Liver (tissue), 9 donors: ENCODE measurements around the gene THAP3. TPM values are rescaled to one million over a fixed set of nuclear protein-coding genes. Genes with fewer than 3 reads are reported as not detected.

Experiments used
- DNase-seq: peaks from one replicate; pipeline ENCODE4 v3.0.0-alpha.2; 2017; ENCODE audit warnings: low spot score
- H3K27ac ChIP-seq, 2 donors: one replicate each; pipeline ENCODE4 v1.7.0; 2013; ENCODE audit warnings: inconsistent platforms in 2 of 2, low read length in 2 of 2, control low read depth in 1 of 2, low read depth in 1 of 2, mild to moderate bottlenecking in 1 of 2
- H3K27me3 ChIP-seq, 4 donors: one replicate each; pipeline versions ENCODE4 v1.6.1 to v1.7.0; 2013; ENCODE audit warnings: low read length in 3 of 4, inconsistent platforms in 1 of 4, mild to moderate bottlenecking in 1 of 4, moderate library complexity in 1 of 4; ENCODE audit not compliant: control insufficient read depth in 4 of 4, insufficient read depth in 4 of 4
- H3K36me3 ChIP-seq, 4 donors: one replicate each; pipeline versions ENCODE4 v1.6.1 to v1.7.0; 2013; ENCODE audit warnings: low read length in 3 of 4, mild to moderate bottlenecking in 3 of 4, low read depth in 1 of 4, moderate library complexity in 1 of 4; ENCODE audit not compliant: control insufficient read depth in 4 of 4, insufficient read depth in 3 of 4
- H3K4me1 ChIP-seq, 4 donors: one replicate each; pipeline versions ENCODE4 v1.6.1 to v1.7.0; 2013; ENCODE audit warnings: low read length in 3 of 4, mild to moderate bottlenecking in 3 of 4, moderate library complexity in 1 of 4; ENCODE audit not compliant: control insufficient read depth in 4 of 4, insufficient read depth in 4 of 4
- H3K4me3 ChIP-seq, 3 donors: one replicate each; pipeline versions ENCODE4 v1.6.1 to v1.7.0; 2013; ENCODE audit warnings: low read length in 3 of 3, control low read depth in 1 of 3, low read depth in 1 of 3, mild to moderate bottlenecking in 1 of 3
- H3K9ac ChIP-seq, 2 donors: one replicate each; pipeline ENCODE4 v1.7.0; 2013; ENCODE audit warnings: low read length in 2 of 2, mild to moderate bottlenecking in 2 of 2, moderate library complexity in 2 of 2, control low read depth in 1 of 2, low read depth in 1 of 2
- H3K9me3 ChIP-seq, 4 donors: one replicate each; pipeline versions ENCODE4 v1.6.1 to v1.7.0; 2013; ENCODE audit warnings: low read length in 3 of 4; ENCODE audit not compliant: control insufficient read depth in 4 of 4
- ATF3 ChIP-seq: IDR thresholded peaks from 2 replicates; pipeline ENCODE4 v1.6.1; 2016; ENCODE audit warnings: antibody characterized with exemption
- CTCF ChIP-seq: fragments of 150-350 bp; IDR thresholded peaks from 2 replicates; pipeline ENCODE4 v1.5.1; 2017; ENCODE audit warnings: improper control_type of control experiment, low read depth, low read length; ENCODE audit not compliant: missing input control
- EGR1 ChIP-seq, 2 donors: IDR thresholded peaks; 2 replicates each; pipeline ENCODE4 v1.6.1; 2016 to 2018; ENCODE audit warnings: antibody characterized with exemption in 2 of 2, low read depth in 2 of 2
- FOXA1 ChIP-seq: IDR thresholded peaks from 2 replicates; pipeline ENCODE4 v1.6.1; 2016; ENCODE audit warnings: antibody characterized with exemption
- FOXA2 ChIP-seq: IDR thresholded peaks from 2 replicates; pipeline ENCODE4 v1.6.1; 2016; ENCODE audit warnings: antibody characterized with exemption
- GABPA ChIP-seq, 2 donors: IDR thresholded peaks in 1 of 2; conservative IDR thresholded peaks in 1 of 2; 2 replicates each; pipeline ENCODE4 v1.6.1; 2016; ENCODE audit warnings: antibody characterized with exemption in 2 of 2, mild to moderate bottlenecking in 1 of 2, moderate library complexity in 1 of 2
- HNF4A ChIP-seq, 2 donors: conservative IDR thresholded peaks; 2 replicates each; pipeline ENCODE4 v1.6.1; 2016; ENCODE audit warnings: antibody characterized with exemption in 2 of 2, mild to moderate bottlenecking in 2 of 2
- HNF4G ChIP-seq: IDR thresholded peaks from 2 replicates; pipeline ENCODE4 v1.6.1; 2016; ENCODE audit warnings: antibody characterized with exemption
- JUND ChIP-seq, 2 donors: IDR thresholded peaks; 2 replicates each; pipeline ENCODE4 v1.6.1; 2016; ENCODE audit warnings: antibody characterized with exemption in 2 of 2
- NR2F2 ChIP-seq: IDR thresholded peaks from 2 replicates; pipeline ENCODE4 v1.6.1; 2016; ENCODE audit warnings: antibody characterized with exemption
- RAD21 ChIP-seq, 2 donors: IDR thresholded peaks; 2 replicates each; pipeline ENCODE4 v1.6.1; 2016; ENCODE audit warnings: antibody characterized with exemption in 2 of 2, mild to moderate bottlenecking in 2 of 2
- RXRA ChIP-seq, 2 donors: IDR thresholded peaks; 2 replicates each; pipeline ENCODE4 v1.6.1; 2017 to 2018; ENCODE audit warnings: antibody characterized with exemption in 2 of 2, mild to moderate bottlenecking in 1 of 2
- SP1 ChIP-seq: IDR thresholded peaks from 2 replicates; pipeline ENCODE4 v1.6.1; 2018; ENCODE audit warnings: antibody characterized with exemption, mild to moderate bottlenecking
- TAF1 ChIP-seq: conservative IDR thresholded peaks from 2 replicates; pipeline ENCODE4 v1.6.1; 2016; ENCODE audit warnings: antibody characterized with exemption, mild to moderate bottlenecking
- YY1 ChIP-seq: IDR thresholded peaks from 2 replicates; pipeline ENCODE4 v1.6.1; 2016; ENCODE audit warnings: antibody characterized with exemption, mild to moderate bottlenecking
- WGBS: extraction: QIAGEN DNeasy Blood & Tissue Kit; methylation state at CpG from one replicate; pipeline ENCODE4 v1.1.7; 2013; 5-methylcytosine and 5-hydroxymethylcytosine counted together
- polyA plus RNA-seq, 2 donors: library from polyadenylated mRNA; stranded (reverse) in 1 of 2; unstranded in 1 of 2; fragments of 200-250 nt in 1 of 2; fragments of >200 nt in 1 of 2; fragmentation: Nextera tagmentation in 1 of 2; extraction: Ambion mirVana in 1 of 2; gene quantifications; one replicate each; pipeline versions ENCODE4 v1.2.1 to v1.2.3, GENCODE V29; 2013 to 2015
- total RNA-seq, 2 donors: library from RNA; depleted of rRNA; stranded (reverse); fragments of >200 nt; gene quantifications; one replicate each; pipeline ENCODE4 v1.2.3, GENCODE V29; 2014
- TF ChIP-seq, protein P1 (sequence below): IDR thresholded peaks from 2 replicates; pipeline ENCODE4 v1.6.1; 2016; ENCODE audit warnings: antibody characterized with exemption
- TF ChIP-seq, protein P2 (sequence below): IDR thresholded peaks from 2 replicates; pipeline ENCODE4 v1.6.1; 2016; ENCODE audit warnings: antibody characterized with exemption
- TF ChIP-seq, protein P3 (sequence below): IDR thresholded peaks from 2 replicates; pipeline ENCODE4 v1.6.1; 2016; ENCODE audit warnings: antibody characterized with exemption, mild to moderate bottlenecking
- donor health status: healthy.
- donor health status: healthy.
- donor health status: healthy.
- donor health status: healthy.
- donor health status: healthy.

The THAP3 gene
- total and polyA plus RNA-seq, 4 donors: 7.2 to 10.2 (median 8.6) TPM

DNA sequence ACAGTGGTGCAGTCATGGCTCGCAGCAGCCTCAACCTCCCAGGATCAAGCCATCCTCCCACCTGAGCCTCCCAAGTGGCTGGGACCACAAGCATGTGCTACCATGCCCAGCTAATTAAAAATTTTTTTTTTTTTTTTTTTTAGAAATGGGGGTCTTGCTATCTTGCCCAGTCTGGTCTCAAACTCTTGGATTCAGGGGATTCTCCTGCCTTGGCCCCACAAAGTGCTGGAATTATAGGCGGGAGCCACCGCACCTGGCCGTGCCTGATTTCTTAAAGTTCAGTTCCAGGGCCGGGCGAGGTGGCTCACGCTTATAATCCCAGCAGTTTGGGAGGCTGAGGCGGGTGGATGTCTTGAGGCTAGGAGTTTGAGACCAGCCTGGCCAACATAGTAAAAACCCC, 6.4 kb downstream of the THAP3 start:
- 98% methylated on average over 8 of the region's 8 CpGs for WGBS
- peaks cover 0 to 11% (median 5%) of the 10 kb centered on the region in 4 donors for H3K4me1 ChIP-seq

GRCh38 chr1:6632588-6633514, 8.2 kb downstream of the THAP3 start:
- WGBS: 92% methylated on average over 30 of the region's 30 CpGs
- H3K4me1 ChIP-seq: no peaks in the 10 kb centered on the region
- no peak for DNase-seq

More for the DNA sequence above, 6.4 kb downstream of the THAP3 start:
- H3K27me3 ChIP-seq: no peaks in the 10 kb centered on the region
- no peak for DNase-seq
- peaks cover 6 to 50% (median 30%) of the 10 kb centered on the region in 4 donors for H3K36me3 ChIP-seq
- H3K4me3 ChIP-seq: no peak overlapping the region
- no peak overlapping the region for H3K9ac ChIP-seq
- H3K9me3 ChIP-seq: no peaks in the 10 kb centered on the region
- TF ChIP-seq FOXA2 (no peak), RAD21 (IDR thresholded peaks at IDR 0.05) (no peak), EGR1 (IDR thresholded peaks at IDR 0.05; ENCODE audit: low read depth in 2 of 2) (no peak)
- no peak overlapping the region for H3K27ac ChIP-seq

More at GRCh38 chr1:6632588-6633514, 8.2 kb downstream of the THAP3 start:
- no peaks in the 10 kb centered on the region for H3K27me3 ChIP-seq
- no peaks in the 10 kb centered on the region for H3K9me3 ChIP-seq
- no peak overlapping the region for H3K4me3 ChIP-seq
- no peak overlapping the region for H3K9ac ChIP-seq
- no peak for TF ChIP-seq NR2F2
- TF ChIP-seq CTCF: no peak
- no peak for TF ChIP-seq YY1
- no peak for TF ChIP-seq SP1
- no peak for TF ChIP-seq RXRA (IDR thresholded peaks at IDR 0.05)
- TF ChIP-seq FOXA1: no peak
- no peak for TF ChIP-seq EGR1 (IDR thresholded peaks at IDR 0.05; ENCODE audit: low read depth in 2 of 2)
- TF ChIP-seq, protein P1, sequence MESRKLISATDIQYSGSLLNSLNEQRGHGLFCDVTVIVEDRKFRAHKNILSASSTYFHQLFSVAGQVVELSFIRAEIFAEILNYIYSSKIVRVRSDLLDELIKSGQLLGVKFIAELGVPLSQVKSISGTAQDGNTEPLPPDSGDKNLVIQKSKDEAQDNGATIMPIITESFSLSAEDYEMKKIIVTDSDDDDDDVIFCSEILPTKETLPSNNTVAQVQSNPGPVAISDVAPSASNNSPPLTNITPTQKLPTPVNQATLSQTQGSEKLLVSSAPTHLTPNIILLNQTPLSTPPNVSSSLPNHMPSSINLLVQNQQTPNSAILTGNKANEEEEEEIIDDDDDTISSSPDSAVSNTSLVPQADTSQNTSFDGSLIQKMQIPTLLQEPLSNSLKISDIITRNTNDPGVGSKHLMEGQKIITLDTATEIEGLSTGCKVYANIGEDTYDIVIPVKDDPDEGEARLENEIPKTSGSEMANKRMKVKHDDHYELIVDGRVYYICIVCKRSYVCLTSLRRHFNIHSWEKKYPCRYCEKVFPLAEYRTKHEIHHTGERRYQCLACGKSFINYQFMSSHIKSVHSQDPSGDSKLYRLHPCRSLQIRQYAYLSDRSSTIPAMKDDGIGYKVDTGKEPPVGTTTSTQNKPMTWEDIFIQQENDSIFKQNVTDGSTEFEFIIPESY: no peak
- no peak for TF ChIP-seq JUND (IDR thresholded peaks at IDR 0.05)
- TF ChIP-seq, protein P2, sequence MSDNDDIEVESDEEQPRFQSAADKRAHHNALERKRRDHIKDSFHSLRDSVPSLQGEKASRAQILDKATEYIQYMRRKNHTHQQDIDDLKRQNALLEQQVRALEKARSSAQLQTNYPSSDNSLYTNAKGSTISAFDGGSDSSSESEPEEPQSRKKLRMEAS: no peak
- TF ChIP-seq, protein P3, sequence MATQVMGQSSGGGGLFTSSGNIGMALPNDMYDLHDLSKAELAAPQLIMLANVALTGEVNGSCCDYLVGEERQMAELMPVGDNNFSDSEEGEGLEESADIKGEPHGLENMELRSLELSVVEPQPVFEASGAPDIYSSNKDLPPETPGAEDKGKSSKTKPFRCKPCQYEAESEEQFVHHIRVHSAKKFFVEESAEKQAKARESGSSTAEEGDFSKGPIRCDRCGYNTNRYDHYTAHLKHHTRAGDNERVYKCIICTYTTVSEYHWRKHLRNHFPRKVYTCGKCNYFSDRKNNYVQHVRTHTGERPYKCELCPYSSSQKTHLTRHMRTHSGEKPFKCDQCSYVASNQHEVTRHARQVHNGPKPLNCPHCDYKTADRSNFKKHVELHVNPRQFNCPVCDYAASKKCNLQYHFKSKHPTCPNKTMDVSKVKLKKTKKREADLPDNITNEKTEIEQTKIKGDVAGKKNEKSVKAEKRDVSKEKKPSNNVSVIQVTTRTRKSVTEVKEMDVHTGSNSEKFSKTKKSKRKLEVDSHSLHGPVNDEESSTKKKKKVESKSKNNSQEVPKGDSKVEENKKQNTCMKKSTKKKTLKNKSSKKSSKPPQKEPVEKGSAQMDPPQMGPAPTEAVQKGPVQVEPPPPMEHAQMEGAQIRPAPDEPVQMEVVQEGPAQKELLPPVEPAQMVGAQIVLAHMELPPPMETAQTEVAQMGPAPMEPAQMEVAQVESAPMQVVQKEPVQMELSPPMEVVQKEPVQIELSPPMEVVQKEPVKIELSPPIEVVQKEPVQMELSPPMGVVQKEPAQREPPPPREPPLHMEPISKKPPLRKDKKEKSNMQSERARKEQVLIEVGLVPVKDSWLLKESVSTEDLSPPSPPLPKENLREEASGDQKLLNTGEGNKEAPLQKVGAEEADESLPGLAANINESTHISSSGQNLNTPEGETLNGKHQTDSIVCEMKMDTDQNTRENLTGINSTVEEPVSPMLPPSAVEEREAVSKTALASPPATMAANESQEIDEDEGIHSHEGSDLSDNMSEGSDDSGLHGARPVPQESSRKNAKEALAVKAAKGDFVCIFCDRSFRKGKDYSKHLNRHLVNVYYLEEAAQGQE: no peak
- TF ChIP-seq HNF4A (conservative IDR thresholded peaks at IDR 0.05): no peak
- no peak for TF ChIP-seq TAF1
- no peak for TF ChIP-seq HNF4G
- no peak for TF ChIP-seq FOXA2
- TF ChIP-seq RAD21 (IDR thresholded peaks at IDR 0.05): no peak
- TF ChIP-seq ATF3: no peak
- TF ChIP-seq GABPA (IDR thresholded peaks at IDR 0.05 in 1 of 2, conservative IDR thresholded peaks at IDR 0.05 in 1 of 2): no peak
- peaks cover 16 to 67% (median 38%) of the 10 kb centered on the region in 4 donors for H3K36me3 ChIP-seq
- H3K27ac ChIP-seq: no peak overlapping the region
